ENCODE results near the gene CSNK2A3. TPM values are rescaled to one million over a fixed set of nuclear protein-coding genes. Genes with fewer than 3 reads are reported as not detected.

The CSNK2A3 gene
- total and polyA plus RNA-seq, 8 donors, result 0.19 to 1.1 (median 0.54) TPM; not detected in 1

DNA sequence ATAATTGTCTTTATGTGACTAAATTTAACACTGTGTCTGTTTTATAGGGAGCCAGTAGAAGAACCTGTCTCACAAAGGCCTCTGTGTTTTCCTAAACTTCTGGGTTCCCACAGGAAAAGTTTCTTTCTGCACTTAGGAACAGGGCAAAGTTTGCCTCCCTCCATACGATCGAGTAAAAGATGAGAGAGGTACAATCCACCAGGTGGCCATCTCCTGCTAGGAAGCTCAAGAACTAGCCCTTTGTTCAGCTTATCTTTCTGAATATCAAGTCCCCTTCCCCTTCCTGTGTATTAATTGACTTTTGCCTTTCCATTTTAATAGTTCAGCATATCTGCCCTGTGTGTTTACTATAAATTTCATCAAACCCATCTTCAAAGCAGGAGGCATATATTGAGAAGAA lies 18.0 kb downstream of the CSNK2A3 start:
- 90% methylated on average over 2 of the region's 2 CpGs for WGBS, 2 donors
- no peaks in the 10 kb centered on the region for H3K36me3 ChIP-seq
- no peak for FAIRE-seq
- TF ChIP-seq, protein P1, sequence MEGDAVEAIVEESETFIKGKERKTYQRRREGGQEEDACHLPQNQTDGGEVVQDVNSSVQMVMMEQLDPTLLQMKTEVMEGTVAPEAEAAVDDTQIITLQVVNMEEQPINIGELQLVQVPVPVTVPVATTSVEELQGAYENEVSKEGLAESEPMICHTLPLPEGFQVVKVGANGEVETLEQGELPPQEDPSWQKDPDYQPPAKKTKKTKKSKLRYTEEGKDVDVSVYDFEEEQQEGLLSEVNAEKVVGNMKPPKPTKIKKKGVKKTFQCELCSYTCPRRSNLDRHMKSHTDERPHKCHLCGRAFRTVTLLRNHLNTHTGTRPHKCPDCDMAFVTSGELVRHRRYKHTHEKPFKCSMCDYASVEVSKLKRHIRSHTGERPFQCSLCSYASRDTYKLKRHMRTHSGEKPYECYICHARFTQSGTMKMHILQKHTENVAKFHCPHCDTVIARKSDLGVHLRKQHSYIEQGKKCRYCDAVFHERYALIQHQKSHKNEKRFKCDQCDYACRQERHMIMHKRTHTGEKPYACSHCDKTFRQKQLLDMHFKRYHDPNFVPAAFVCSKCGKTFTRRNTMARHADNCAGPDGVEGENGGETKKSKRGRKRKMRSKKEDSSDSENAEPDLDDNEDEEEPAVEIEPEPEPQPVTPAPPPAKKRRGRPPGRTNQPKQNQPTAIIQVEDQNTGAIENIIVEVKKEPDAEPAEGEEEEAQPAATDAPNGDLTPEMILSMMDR (IDR thresholded peaks at IDR 0.05), result no peak
- intact Hi-C loops (cut with DNase I), result no loop called here
- ATAC-seq, result no peak
- no peak overlapping the region for H3K27ac ChIP-seq
- no peaks in the 10 kb centered on the region for H3K27me3 ChIP-seq
- H3K4me3 ChIP-seq, result no peak overlapping the region
- DNase-seq, result no peak
- H3K9me3 ChIP-seq, result no peaks in the 10 kb centered on the region
- no peaks in the 10 kb centered on the region for H3K4me1 ChIP-seq

DNA sequence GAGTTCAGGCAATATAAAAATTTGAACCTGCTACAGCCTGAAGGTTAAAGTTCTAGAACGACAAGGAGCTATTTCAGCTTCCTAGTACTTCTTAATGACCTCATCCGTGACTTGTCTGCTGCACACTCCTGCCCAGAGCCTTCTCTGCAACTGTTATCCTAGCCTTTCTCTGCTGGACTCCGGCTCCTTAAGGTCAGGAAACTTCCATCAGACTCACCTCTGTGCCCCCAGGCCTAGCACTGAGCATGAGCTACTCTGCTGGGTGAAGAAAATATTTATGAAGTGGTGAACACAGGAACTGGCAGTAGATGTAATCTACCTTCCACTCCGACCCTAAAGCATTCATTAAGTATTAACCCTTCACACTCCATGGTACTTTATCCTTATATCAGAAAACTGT lies 18.4 kb downstream of the CSNK2A3 start:
- Histone ChIP-seq H3K4me1 (no peaks in the 10 kb centered on the region), H3K36me3 (no peaks in the 10 kb centered on the region), H3K9me3 (no peaks in the 10 kb centered on the region), H3K4me3 (no peak overlapping the region), H3K27me3 (no peaks in the 10 kb centered on the region), H3K27ac (no peak overlapping the region)
- FAIRE-seq (no peak), DNase-seq (no peak), ATAC-seq (no peak)
- TF ChIP-seq, protein P1 (IDR thresholded peaks at IDR 0.05), result no peak
- WGBS, 2 donors, result 62 to 67% methylated on average over 4 of the region's 4 CpGs
- intact Hi-C loops (cut with DNase I), result no loop called here

DNA sequence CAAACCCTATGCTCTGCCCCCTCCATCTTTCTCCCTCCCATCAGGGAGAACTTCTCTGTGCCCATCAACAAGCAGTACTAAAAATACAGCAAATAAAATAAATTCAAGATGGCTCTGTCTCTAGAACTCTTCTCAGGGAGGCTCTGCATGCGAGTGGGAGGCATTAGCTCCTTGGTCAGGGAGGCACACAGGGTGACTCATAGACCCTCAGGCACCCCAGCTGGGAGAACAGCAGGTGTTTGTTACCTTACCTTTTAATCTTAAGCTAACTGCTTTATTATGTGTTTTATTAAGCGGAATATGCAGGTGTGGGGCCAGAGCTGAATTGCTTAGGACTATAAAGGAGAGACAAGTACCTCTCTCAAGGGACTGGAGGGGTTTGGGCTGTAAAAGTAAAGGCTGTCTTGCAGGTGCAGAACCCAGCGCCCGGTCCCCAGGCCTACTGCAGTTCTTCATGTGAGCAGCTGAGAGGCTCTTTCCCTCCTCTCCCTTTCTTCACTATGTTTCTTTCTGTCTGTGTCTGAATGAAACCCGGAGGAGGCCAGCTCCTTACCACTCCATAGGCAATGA lies 20.8 kb downstream of the CSNK2A3 start:
- DNase-seq, result no peak
- H3K4me1 ChIP-seq, result no peaks in the 10 kb centered on the region
- no peaks in the 10 kb centered on the region for H3K27me3 ChIP-seq
- no peaks in the 10 kb centered on the region for H3K36me3 ChIP-seq
- H3K27ac ChIP-seq, result no peak overlapping the region
- no peaks in the 10 kb centered on the region for H3K9me3 ChIP-seq
- 76 to 81% methylated on average over 5 of the region's 5 CpGs for WGBS, 2 donors
- intact Hi-C loops (cut with DNase I), result no loop called here
- FAIRE-seq, result no peak
- ATAC-seq, result no peak
- TF ChIP-seq, protein P1 (IDR thresholded peaks at IDR 0.05), result no peak
- no peak overlapping the region for H3K4me3 ChIP-seq

DNA sequence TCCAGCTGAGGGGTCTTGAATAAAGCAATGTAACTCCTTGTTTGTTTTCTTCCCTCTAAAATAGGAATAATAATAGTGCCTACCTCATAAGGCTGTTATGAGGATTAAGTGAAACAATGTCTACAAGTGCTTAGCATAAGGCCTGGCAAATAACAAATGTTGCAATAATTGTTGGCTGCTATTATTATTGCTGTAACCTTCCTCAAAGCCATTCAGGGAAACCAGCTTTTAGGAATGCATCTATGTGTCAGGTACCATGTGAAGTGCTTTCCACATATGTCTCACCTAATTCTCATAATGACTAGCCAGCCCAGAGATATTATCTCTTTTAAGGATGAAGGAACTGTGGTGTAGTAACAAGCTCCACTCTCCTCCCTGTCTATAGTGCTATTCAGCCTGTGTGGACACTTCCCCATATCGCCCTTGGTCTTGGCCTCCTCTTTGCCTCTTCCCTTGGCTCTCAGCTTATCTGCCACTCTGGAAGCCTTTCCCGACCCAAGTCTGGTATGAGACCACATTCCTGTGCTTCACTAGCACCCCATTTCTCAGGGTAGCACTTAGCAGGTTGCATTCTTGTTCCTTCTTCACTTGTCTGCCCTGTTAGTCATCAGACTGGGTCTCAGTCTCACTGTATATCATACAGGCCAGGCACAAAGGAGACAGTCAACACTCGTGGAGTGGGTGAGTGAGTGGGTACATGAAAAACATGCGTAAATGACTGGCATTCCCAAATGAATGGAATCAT lies 23.8 kb downstream of the CSNK2A3 start:
- no peak for DNase-seq
- no peak overlapping the region for H3K4me3 ChIP-seq
- WGBS, 2 donors, result 69 to 80% methylated on average over 4 of the region's 4 CpGs
- H3K4me1 ChIP-seq, result no peaks in the 10 kb centered on the region
- no peaks in the 10 kb centered on the region for H3K27me3 ChIP-seq
- H3K36me3 ChIP-seq, result no peaks in the 10 kb centered on the region
- H3K9me3 ChIP-seq, result no peaks in the 10 kb centered on the region
- intact Hi-C loops (cut with DNase I), result no loop called here
- no peak for FAIRE-seq
- ATAC-seq, result no peak
- TF ChIP-seq, protein P1 (IDR thresholded peaks at IDR 0.05), result no peak
- no peak overlapping the region for H3K27ac ChIP-seq

DNA sequence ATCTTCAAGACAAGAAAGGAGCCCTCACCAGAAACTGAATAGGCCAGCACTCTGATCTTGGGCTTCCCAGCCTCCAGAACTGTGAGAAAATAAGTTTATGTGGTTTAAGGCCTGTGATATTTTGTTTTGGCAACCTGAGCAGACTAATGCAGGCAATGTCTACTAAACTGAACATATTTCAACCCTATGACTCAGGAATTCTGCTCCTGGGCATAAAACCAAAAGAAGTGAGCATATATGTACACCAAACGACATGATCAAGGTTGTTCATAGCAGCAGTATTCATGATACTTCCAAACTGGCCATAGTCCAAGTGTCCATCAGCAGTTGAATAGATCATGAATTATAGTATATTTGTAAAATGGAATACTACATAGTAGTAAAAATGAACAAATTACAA lies 29.0 kb downstream of the CSNK2A3 start:
- 41 to 56% methylated on average over 1 of the region's 1 CpG for WGBS, 2 donors
- ATAC-seq, result no peak
- no peaks in the 10 kb centered on the region for H3K36me3 ChIP-seq

More for the DNA sequence above, 29.0 kb downstream of the CSNK2A3 start:
- Histone ChIP-seq H3K4me3 (no peak overlapping the region), H3K4me1 (no peaks in the 10 kb centered on the region), H3K27ac (no peak overlapping the region), H3K9me3 (no peaks in the 10 kb centered on the region), H3K27me3 (no peaks in the 10 kb centered on the region)
- no peak for DNase-seq
- TF ChIP-seq, protein P1 (IDR thresholded peaks at IDR 0.05), result no peak
- intact Hi-C loops (cut with DNase I), result no loop called here
- FAIRE-seq, result no peak

Measured in pancreas (tissue), 10 donors.